ENCODE data around the gene BRF1. TPM values are rescaled to one million over a fixed set of nuclear protein-coding genes. Genes with fewer than 3 reads are reported as not detected.

The BRF1 gene
- total RNA-seq, 1 experiment from 2014 or later: 41.2 TPM

- no peak for TF ChIP-seq REST (IDR thresholded peaks at IDR 0.05; ENCODE audit: low read depth)
- peak; percentile 9 for TF ChIP-seq POLR2A (IDR thresholded peaks at IDR 0.05; ENCODE audit: borderline replicate concordance, extremely low read depth, insufficient read depth, insufficient read length)
These were observed 133.3 kb downstream of the BRF1 start (continued) for GRCh38 chr14:105167303-105168092.

- Histone ChIP-seq H3K27ac (ENCODE audit: low read depth, low read length) (peak overlapping the region; percentile 93), H3K4me2 (ENCODE audit: low read length) (peak overlapping the region; percentile 98), H3K4me1 (ENCODE audit: control insufficient read depth in 1 of 2, insufficient read depth in 2 of 2, low read length in 2 of 2) (peaks cover 45 to 73% of the 10 kb centered on the region in 2 experiments), H3K36me3 (ENCODE audit: control insufficient read depth in 1 of 2, insufficient read depth in 2 of 2, low read length in 2 of 2) (peaks cover 0 to 3% of the 10 kb centered on the region in 2 experiments; a peak in 1 of 4 replicates), H3K79me2 (ENCODE audit: insufficient read depth, low read length) (peaks cover 58% of the 10 kb centered on the region), H3K9me2 (ENCODE audit: insufficient read depth) (no peaks in the 10 kb centered on the region), H3K9me3 (ENCODE audit: control insufficient read depth in 1 of 2, insufficient read depth in 1 of 2, low read depth in 1 of 2, low read length in 2 of 2) (no peaks in the 10 kb centered on the region), H3K4me3 (replicated peaks in 1 of 2; ENCODE audit: low read depth in 1 of 2, low read length in 2 of 2) (peak overlapping the region; percentile 55 to 65), H4K20me1 (ENCODE audit: insufficient read depth) (no peaks in the 10 kb centered on the region; the same call in 1 of the 2 replicates), H2AFZ (ENCODE audit: low read depth, low read length, poor library complexity, severe bottlenecking) (no peak overlapping the region), H3K27me3 (ENCODE audit: insufficient read depth, low read length) (no peaks in the 10 kb centered on the region), H3K9ac (ENCODE audit: low read length) (peak overlapping the region; percentile 94)
- intact Hi-C loops (cut with micrococcal nuclease): loop anchor here (2.0 to 10.0 kb wide), 2 partner anchors 74 to 192 kb away; partner anchors contain the start of gene AHNAK2
- ChIA-PET POLR2A (no interaction called here), RAD21 (ENCODE audit: low non-redundant PET in 1 of 2, low total read pairs in 2 of 2, uncharacterized antibody in 2 of 2, unreplicated experiment in 2 of 2) (no interaction called here), CTCF (interaction anchor here (1.5 kb wide), 1 partner anchor 15 kb away, joined by 4 read pairs; no protein-coding TSS in a partner anchor)
- TSS peak; percentile 57 for BruUV-seq (replicated peaks)
- DNase-seq (ENCODE audit: low read depth, low spot score): no peak
- ATAC-seq: no peak
- TF ChIP-seq, protein P1, sequence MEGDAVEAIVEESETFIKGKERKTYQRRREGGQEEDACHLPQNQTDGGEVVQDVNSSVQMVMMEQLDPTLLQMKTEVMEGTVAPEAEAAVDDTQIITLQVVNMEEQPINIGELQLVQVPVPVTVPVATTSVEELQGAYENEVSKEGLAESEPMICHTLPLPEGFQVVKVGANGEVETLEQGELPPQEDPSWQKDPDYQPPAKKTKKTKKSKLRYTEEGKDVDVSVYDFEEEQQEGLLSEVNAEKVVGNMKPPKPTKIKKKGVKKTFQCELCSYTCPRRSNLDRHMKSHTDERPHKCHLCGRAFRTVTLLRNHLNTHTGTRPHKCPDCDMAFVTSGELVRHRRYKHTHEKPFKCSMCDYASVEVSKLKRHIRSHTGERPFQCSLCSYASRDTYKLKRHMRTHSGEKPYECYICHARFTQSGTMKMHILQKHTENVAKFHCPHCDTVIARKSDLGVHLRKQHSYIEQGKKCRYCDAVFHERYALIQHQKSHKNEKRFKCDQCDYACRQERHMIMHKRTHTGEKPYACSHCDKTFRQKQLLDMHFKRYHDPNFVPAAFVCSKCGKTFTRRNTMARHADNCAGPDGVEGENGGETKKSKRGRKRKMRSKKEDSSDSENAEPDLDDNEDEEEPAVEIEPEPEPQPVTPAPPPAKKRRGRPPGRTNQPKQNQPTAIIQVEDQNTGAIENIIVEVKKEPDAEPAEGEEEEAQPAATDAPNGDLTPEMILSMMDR (IDR thresholded peaks at IDR 0.05 in 2 of 3, conservative IDR thresholded peaks at IDR 0.05 in 1 of 3; ENCODE audit: borderline replicate concordance in 1 of 3, insufficient read depth in 1 of 3, low read depth in 2 of 3, low read length in 2 of 3): no peak
- TF ChIP-seq ELF1 (IDR thresholded peaks at IDR 0.05; ENCODE audit: borderline replicate concordance, low read depth) (no peak), ATF3 (IDR thresholded peaks at IDR 0.05) (no peak), ZNF274 (IDR thresholded peaks at IDR 0.05; ENCODE audit: low read depth, low read length) (no peak), POLR2AphosphoS5 (IDR thresholded peaks at IDR 0.05; ENCODE audit: low read depth, low read length) (no peak), MAX (IDR thresholded peaks at IDR 0.05) (no peak), EGR1 (IDR thresholded peaks at IDR 0.05; ENCODE audit: low read depth) (no peak), YY1 (IDR thresholded peaks at IDR 0.05; ENCODE audit: extremely low read depth, insufficient replicate concordance, low read depth, low read length) (no peak), ZBTB33 (IDR thresholded peaks at IDR 0.05; ENCODE audit: extremely low read depth, insufficient replicate concordance, low read length) (no peak), SP1 (IDR thresholded peaks at IDR 0.05; ENCODE audit: low read depth) (no peak), CEBPB (IDR thresholded peaks at IDR 0.05; ENCODE audit: low read depth) (no peak), SRF (IDR thresholded peaks at IDR 0.05; ENCODE audit: low read depth) (no peak)
These were observed 134.1 kb downstream of the BRF1 start for GRCh38 chr14:105166571-105167302.

All from HCT116 (cell line).